ENCODE data around the gene ARHGAP26.
"Not testable (repeated sequence)": the region's sequence is repeated elsewhere in the genome, so short reads cannot be mapped to it uniquely, and the experiment has no call there.

ARHGAP26 gene

GRCh38 chr5:143108498-143109128 is 338.4 kb downstream of the ARHGAP26 start:
- Mint-ChIP-seq H3K9me3 (ENCODE audit: low read depth) (no peaks in the 10 kb centered on the region), H3K27ac (no peak overlapping the region)

GRCh38 chr5:143110591-143110990 is 340.4 kb downstream of the ARHGAP26 start:
- H3K27me3 Mint-ChIP-seq: no peaks in the 10 kb centered on the region

More at GRCh38 chr5:143108498-143109128, 338.4 kb downstream of the ARHGAP26 start:
- H3K27me3 Mint-ChIP-seq: no peaks in the 10 kb centered on the region
- H3K4me1 Mint-ChIP-seq (ENCODE audit: low read depth): no peaks in the 10 kb centered on the region
- peaks cover 15% of the 10 kb centered on the region for H3K36me3 Mint-ChIP-seq
- H3K4me3 Mint-ChIP-seq: no peak overlapping the region

GRCh38 chr5:143111799-143112198 is 341.6 kb downstream of the ARHGAP26 start:
- Mint-ChIP-seq H3K27ac (no peak overlapping the region), H3K4me3 (no peak overlapping the region), H3K9me3 (ENCODE audit: low read depth) (no peaks in the 10 kb centered on the region), H3K36me3 (peaks cover 21% of the 10 kb centered on the region), H3K4me1 (ENCODE audit: low read depth) (no peaks in the 10 kb centered on the region), H3K27me3 (no peaks in the 10 kb centered on the region)

More at GRCh38 chr5:143110591-143110990, 340.4 kb downstream of the ARHGAP26 start:
- Mint-ChIP-seq H3K9me3 (ENCODE audit: low read depth) (no peaks in the 10 kb centered on the region), H3K36me3 (peaks cover 18% of the 10 kb centered on the region), H3K27ac (no peak overlapping the region), H3K4me3 (no peak overlapping the region), H3K4me1 (ENCODE audit: low read depth) (no peaks in the 10 kb centered on the region)

DNA sequence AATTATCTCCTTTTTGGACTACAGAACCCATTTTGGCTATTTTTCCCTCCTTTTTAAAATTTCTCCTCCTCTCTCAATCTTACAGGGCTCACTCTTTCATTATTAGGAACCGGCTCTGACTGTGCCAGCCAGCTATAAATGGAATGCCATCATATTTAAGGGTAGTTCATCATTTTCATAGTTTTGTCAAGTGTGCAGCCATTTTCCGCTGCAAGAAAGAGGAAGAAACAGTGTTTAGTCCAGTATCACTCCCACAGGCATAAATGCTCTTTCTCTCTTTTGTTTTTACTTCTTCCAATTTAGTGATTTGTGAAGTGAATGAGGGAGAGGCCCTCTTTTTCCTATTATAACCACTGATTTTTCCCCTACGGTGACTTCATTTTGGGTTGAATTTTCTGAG is 343.3 kb downstream of the ARHGAP26 start:
- Mint-ChIP-seq H3K27ac (no peak overlapping the region), H3K36me3 (peaks cover 19% of the 10 kb centered on the region), H3K4me3 (no peak overlapping the region), H3K9me3 (ENCODE audit: low read depth) (no peaks in the 10 kb centered on the region), H3K4me1 (ENCODE audit: low read depth) (peaks cover 5% of the 10 kb centered on the region), H3K27me3 (no peaks in the 10 kb centered on the region)

- Mint-ChIP-seq H3K36me3 (peaks cover 19% of the 10 kb centered on the region), H3K4me3 (no peak overlapping the region), H3K4me1 (ENCODE audit: low read depth) (peaks cover 11% of the 10 kb centered on the region), H3K9me3 (ENCODE audit: low read depth) (no peaks in the 10 kb centered on the region), H3K27me3 (no peaks in the 10 kb centered on the region), H3K27ac (no peak overlapping the region)
Observed at GRCh38 chr5:143114481-143114880, 344.3 kb downstream of the ARHGAP26 start.

DNA sequence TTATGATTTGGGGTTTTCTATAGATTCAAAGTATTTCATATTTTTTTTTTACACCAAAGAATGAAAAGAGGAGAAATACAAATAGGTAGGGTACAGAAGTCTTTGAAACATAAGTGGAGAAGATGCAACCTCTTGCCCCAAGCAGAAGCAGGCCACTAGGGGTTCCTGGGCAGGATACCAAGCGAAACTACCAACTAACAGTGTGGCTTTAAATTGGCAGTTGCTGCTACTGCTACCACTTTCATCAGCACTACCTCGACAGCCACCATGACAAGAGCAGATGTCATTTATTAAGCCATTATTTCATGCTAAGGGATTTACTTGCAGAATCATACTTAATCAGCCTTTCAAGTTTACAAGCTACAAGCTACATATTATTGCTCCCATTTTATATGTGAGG is 345.2 kb downstream of the ARHGAP26 start:
- H3K9me3 Mint-ChIP-seq (ENCODE audit: low read depth): no peaks in the 10 kb centered on the region
- H3K4me3 Mint-ChIP-seq: no peak overlapping the region
- H3K36me3 Mint-ChIP-seq: peaks cover 20% of the 10 kb centered on the region
- H3K4me1 Mint-ChIP-seq (ENCODE audit: low read depth): peaks cover 11% of the 10 kb centered on the region
- no peak overlapping the region for H3K27ac Mint-ChIP-seq
- H3K27me3 Mint-ChIP-seq: no peaks in the 10 kb centered on the region

DNA sequence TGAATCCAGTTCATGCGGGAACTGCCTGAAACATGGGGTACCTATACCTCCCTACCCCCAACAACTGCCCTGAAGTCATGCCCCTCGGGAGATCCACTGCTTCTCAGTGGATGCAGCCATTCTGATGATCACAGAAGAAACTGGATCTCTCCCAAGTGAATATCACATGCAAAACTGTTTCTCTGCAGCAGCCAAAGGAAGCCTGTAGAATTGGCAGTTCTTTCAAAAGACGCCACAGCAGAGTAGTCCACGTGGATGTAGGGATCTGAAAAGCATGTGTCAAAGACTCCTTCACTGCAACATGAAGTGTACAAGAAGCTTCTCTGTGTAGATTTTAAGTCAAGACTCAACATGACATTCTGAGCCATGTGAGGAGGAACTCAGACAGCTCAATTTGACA is 346.6 kb downstream of the ARHGAP26 start:
- H3K36me3 Mint-ChIP-seq: peaks cover 29% of the 10 kb centered on the region
- H3K9me3 Mint-ChIP-seq (ENCODE audit: low read depth): no peaks in the 10 kb centered on the region
- H3K27me3 Mint-ChIP-seq: no peaks in the 10 kb centered on the region
- peaks cover 11% of the 10 kb centered on the region for H3K4me1 Mint-ChIP-seq (ENCODE audit: low read depth)
- H3K27ac Mint-ChIP-seq: no peak overlapping the region
- H3K4me3 Mint-ChIP-seq: no peak overlapping the region

DNA sequence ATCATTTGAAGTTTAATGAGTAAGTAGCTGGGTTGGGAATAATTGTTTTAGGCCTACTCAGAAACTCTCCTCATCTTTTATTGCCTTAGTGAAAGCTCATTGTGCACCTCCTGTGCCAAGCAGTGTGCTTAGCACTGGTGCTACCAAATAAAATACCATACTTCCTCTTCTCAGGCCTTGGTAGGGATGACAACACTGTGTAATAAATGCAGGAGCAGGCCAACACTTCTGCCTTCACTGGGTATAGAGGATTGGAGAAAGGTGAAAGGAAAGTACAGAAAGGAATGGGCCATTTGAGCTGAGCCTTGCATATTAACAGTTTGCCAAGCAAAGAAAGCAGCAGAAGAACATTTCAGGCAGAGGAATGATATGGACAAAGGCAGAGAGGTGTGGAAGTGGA is 347.6 kb downstream of the ARHGAP26 start:
- H3K27me3 Mint-ChIP-seq: no peaks in the 10 kb centered on the region
- H3K36me3 Mint-ChIP-seq: peaks cover 31% of the 10 kb centered on the region
- H3K9me3 Mint-ChIP-seq (ENCODE audit: low read depth): no peaks in the 10 kb centered on the region
- H3K27ac Mint-ChIP-seq: no peak overlapping the region
- peaks cover 11% of the 10 kb centered on the region for H3K4me1 Mint-ChIP-seq (ENCODE audit: low read depth)
- no peak overlapping the region for H3K4me3 Mint-ChIP-seq

- no peak overlapping the region for H3K4me3 Mint-ChIP-seq
- H3K36me3 Mint-ChIP-seq: peaks cover 31% of the 10 kb centered on the region
- H3K4me1 Mint-ChIP-seq (ENCODE audit: low read depth): peaks cover 11% of the 10 kb centered on the region
- H3K9me3 Mint-ChIP-seq (ENCODE audit: low read depth): no peaks in the 10 kb centered on the region
- H3K27ac Mint-ChIP-seq: no peak overlapping the region
- no peaks in the 10 kb centered on the region for H3K27me3 Mint-ChIP-seq
Observed at GRCh38 chr5:143118222-143118621, 348.0 kb downstream of the ARHGAP26 start.

DNA sequence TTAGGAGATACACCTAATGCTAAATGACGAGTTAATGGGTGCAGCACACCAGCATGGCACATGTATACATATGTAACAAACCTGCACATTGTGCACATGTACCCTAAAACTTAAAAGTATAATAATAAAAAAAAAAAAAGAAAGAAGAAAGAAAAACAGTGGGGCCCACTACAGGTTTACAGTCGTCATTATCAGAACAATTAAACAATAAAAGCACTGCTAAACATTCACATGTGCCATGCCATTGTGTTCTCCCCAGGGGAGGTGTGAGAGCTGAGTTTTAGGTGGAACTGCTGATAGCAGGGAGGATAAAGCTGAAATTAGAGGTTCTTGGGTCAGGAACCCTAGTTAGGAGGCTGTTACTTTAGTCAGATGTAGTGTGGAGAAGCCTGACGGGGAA is 348.6 kb downstream of the ARHGAP26 start:
- H3K27ac Mint-ChIP-seq: peak overlapping the region; percentile 29
- H3K4me3 Mint-ChIP-seq: not testable (repeated sequence)

GRCh38 chr5:143119291-143119769 is 349.2 kb downstream of the ARHGAP26 start:
- peaks cover 31% of the 10 kb centered on the region for H3K36me3 Mint-ChIP-seq
- H3K27me3 Mint-ChIP-seq: no peaks in the 10 kb centered on the region
- H3K4me1 Mint-ChIP-seq (ENCODE audit: low read depth): peaks cover 11% of the 10 kb centered on the region
- H3K27ac Mint-ChIP-seq: peak overlapping the region; percentile 29
- no peaks in the 10 kb centered on the region for H3K9me3 Mint-ChIP-seq (ENCODE audit: low read depth)
- no peak overlapping the region for H3K4me3 Mint-ChIP-seq

More for the DNA sequence above, 348.6 kb downstream of the ARHGAP26 start:
- H3K36me3 Mint-ChIP-seq: peaks cover 31% of the 10 kb centered on the region
- not testable (repeated sequence) for H3K9me3 Mint-ChIP-seq (ENCODE audit: low read depth); H3K27me3 Mint-ChIP-seq
- H3K4me1 Mint-ChIP-seq (ENCODE audit: low read depth): peaks cover 11% of the 10 kb centered on the region

- Mint-ChIP-seq H3K9me3 (ENCODE audit: low read depth) (no peaks in the 10 kb centered on the region), H3K36me3 (peaks cover 27% of the 10 kb centered on the region), H3K27me3 (no peaks in the 10 kb centered on the region), H3K27ac (no peak overlapping the region), H3K4me3 (no peak overlapping the region), H3K4me1 (ENCODE audit: low read depth) (peaks cover 11% of the 10 kb centered on the region)
Observed at GRCh38 chr5:143119881-143120341, 349.7 kb downstream of the ARHGAP26 start.

DNA sequence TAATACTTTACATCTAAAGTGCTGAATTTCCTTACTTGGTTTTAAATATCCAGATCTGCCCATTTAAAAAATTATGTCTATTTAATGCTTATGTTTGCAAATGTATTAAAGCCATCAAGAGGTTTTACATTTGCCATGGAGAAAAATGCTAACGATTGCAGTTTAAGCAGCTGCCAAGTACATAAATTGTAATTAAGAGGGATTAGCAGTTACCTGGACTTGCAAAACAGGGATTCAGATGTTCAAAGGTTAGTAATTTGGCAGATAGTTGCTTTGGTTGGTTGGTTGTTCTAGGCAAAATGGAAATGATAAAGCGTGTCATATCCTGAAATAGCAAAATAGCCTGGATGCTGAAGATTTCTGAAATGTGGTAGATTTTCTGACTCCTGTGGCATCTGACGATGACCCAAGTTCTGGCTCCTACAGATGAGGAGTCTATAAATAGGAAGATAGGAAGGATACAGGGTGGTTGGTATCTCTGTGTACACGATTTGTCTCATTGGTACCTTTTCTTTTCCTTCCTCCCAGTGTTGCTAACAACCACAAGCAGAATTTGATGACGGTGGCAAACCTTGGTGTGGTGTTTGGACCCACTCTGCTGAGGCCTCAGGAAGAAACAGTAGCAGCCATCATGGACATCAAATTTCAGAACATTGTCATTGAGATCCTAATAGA is 350.4 kb downstream of the ARHGAP26 start:
- no peak overlapping the region for H3K27ac Mint-ChIP-seq
- no peaks in the 10 kb centered on the region for H3K27me3 Mint-ChIP-seq
- H3K9me3 Mint-ChIP-seq (ENCODE audit: low read depth): no peaks in the 10 kb centered on the region
- peaks cover 11% of the 10 kb centered on the region for H3K4me1 Mint-ChIP-seq (ENCODE audit: low read depth)
- no peak overlapping the region for H3K4me3 Mint-ChIP-seq
- H3K36me3 Mint-ChIP-seq: peaks cover 32% of the 10 kb centered on the region

- Mint-ChIP-seq H3K4me1 (ENCODE audit: low read depth) (peaks cover 11% of the 10 kb centered on the region), H3K9me3 (ENCODE audit: low read depth) (no peaks in the 10 kb centered on the region), H3K27me3 (no peaks in the 10 kb centered on the region), H3K4me3 (no peak overlapping the region), H3K27ac (no peak overlapping the region), H3K36me3 (peaks cover 28% of the 10 kb centered on the region)
Observed at GRCh38 chr5:143121135-143121475, 350.9 kb downstream of the ARHGAP26 start.

- Mint-ChIP-seq H3K4me1 (ENCODE audit: low read depth) (no peaks in the 10 kb centered on the region), H3K4me3 (no peak overlapping the region), H3K27me3 (no peaks in the 10 kb centered on the region), H3K36me3 (peaks cover 26% of the 10 kb centered on the region), H3K9me3 (ENCODE audit: low read depth) (no peaks in the 10 kb centered on the region), H3K27ac (no peak overlapping the region)
Observed at GRCh38 chr5:143124593-143124992, 354.4 kb downstream of the ARHGAP26 start.
